Mucosa of gallbladder (tissue), 1 donor: Measurements from ENCODE around the gene LOXL4. TPM values are rescaled to one million over a fixed set of nuclear protein-coding genes. Genes with fewer than 3 reads are reported as not detected.
A peak's percentile ranks its signal among the peaks of the same experiment; 100 is the strongest.

Source experiments
- DNase-seq: peaks from one replicate; pipeline ENCODE4 v3.0.0-alpha.2; 2020; ENCODE audit warnings: low spot score
- total RNA-seq: library from RNA; stranded (reverse); gene quantifications from one replicate; pipeline ENCODE4 v1.2.1, GENCODE V29; 2021
- donor health status: DM: no; HTN: no; CAD: no.

Gene LOXL4
- total RNA-seq = 4.9 TPM

DNA sequence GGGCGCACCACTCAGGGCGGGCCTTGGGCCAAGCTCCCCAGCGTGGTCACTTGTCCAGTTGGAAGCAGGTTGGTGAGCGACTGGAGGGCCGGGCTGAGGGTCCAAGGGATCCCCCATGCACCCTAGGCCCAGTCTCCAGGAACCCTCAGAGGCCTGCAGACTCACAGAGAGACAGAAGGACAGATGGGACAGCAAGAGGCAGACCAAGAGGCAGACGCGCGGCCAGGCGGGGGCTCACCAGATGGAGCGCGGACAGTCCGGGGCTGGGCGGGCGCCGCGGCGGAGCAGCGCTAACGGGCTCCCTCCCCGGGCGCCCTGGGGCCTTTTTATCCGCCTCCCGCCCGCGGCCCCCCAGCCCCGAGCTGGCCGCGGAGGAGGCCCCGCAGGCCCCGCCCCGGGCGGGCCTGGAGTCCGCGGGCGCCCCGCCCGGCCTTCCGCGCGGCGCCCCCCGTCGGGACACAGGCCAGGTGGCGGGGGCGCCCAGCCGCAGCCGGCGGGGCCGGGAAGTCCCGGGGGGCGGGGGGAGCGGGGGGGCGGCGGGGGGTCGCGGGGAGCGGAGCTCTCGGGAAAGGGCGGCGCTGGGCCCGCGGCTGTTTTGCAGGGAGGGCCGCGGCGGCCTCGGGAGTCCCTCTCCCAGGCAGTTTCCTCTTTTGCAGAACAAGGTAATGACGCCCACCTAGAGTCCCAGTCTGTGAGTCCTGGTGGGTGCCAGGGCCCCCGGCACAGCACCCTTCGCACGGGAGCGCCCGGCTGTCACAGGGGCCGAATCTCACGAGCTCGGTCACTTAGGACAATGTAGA is at the start of gene LOXL4:
LOXL4 (minus strand) TSS at position 301 of the 800 bp plus-strand sequence. CDS start 5,175 bp downstream, outside the sequence.
- no peak for DNase-seq

DNA sequence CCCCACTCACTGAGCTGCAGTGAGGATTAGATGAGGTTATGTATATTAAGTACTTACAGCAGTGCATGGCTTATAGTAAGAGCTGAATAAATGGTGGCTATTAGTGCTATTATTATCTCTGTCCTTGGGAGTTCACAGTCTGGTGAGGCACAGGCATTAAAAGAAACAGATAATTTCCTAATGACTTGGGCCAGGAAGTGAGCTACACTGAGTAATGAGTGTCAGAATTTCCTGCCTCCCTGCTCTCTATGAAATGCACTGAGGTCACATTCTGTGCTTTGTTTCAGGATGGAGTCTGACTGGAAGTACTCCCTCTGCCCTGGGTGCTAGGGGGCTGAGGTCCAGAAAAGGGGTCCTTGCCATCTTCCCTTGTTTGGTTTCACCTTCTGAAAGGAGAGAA is 48.7 kb upstream of the LOXL4 start:
- no peak for DNase-seq

DNA sequence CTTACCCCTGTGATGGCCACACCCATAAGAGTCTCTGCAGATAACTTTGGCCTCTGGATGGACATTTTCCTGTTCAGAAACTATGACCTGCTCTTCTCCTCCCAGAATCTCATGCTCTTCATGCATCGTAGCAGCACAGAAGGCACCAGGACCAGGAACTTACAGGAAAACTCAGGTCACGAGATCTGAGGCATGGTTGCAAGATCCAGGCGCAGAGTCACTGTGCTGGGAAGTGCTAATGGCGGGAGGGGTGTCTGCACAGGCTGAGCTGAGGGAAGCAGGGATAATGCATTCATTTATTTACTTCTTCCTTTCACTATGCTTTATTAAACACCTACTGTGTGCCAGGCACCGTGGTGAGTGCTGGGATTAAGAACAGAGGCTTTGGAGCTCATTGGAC is 48.2 kb upstream of the LOXL4 start:
- DNase-seq = no peak

DNA sequence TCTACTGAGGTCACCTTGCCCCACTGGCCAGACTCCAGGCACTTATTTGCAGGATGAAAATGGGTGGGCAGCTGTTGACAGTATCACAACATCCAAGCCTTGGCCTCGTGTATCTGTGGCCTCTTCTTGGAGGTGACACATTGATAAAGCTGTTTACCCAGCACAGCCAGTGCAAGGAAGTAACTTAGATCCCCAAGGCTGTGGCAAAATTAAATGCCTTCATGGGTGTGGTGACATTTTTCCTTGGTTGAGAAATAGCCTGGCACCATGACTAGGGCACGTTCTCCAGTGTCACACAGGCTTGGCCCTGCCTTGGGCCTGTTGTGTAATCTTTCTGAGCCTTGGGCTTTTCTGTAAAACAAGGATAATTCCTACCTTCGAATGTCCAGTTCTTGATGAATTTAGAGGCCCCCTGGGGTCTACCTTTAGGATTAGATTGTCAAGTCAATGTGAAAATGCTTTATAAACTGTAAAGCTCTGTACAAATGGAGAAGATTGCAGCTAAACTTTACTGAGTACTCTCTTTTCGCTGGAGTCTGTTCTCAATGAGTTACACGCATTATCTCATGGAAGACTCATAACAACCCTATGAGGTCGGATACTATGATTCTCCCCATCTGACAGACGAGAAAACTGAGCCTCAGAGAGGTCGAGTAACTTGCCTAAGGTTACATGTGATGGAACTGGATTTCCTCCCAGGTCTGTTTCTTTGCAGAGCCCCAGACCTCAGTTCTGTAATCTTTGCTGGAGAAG is 46.7 kb upstream of the LOXL4 start:
- peak; percentile 80 for DNase-seq

DNA sequence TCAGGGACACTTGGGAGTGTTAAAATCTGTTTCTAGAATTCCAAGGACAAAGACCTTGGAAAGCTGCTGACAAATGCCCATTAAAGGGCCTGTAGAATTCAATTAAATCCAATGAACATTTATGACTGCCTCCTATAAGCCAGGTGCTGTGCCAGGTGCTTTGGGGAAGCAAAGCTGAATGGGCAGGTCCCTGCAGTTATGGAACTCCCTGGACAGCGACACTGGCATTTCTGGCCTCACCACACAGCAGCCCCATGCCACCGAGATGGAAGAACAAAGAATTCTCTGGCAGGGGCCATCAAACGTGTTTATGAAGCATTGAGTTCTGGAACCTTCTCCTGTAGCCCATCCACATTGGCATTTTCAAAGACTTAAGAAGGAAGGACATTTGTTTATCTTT is 45.6 kb upstream of the LOXL4 start:
- DNase-seq = no peak

DNA sequence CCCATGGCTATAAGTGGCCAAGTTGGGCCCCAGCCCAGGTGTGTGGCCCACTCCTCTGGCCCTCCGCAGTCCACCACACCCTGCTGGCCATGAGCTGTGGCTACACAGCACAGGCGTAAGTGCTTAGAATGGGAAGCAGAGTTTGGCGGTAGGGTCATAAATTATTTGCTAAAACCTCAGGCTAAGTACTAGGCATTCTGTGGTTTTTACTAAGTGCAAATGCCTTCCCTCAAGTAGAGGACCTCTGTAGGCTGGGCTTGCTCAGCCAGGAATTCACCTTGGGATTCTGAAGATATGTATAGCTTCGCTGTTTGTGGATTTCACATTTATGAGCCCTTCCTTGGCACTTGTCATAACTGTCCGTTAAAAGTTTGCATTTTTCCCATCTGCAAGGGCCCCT is 44.8 kb upstream of the LOXL4 start:
- no peak for DNase-seq

DNA sequence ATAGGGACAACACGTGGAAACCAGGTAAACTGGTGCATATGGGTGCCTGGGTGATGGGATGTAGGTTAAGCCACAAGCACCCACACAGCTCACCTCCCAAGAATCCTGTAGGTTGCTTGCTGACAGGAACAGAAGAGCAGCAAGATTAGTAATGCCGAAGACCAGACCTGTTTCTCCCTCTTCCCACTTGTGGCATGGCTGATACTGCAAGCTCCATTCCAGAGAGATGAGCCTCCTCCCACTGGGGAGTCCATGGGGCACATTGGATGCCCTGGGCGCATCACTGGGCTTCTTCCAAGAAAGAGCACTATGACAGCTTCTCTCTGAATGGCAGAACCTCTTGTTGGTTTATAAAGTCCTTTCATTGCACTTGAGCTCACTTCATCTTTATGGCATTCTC is 44.4 kb upstream of the LOXL4 start:
- DNase-seq = no peak

DNA sequence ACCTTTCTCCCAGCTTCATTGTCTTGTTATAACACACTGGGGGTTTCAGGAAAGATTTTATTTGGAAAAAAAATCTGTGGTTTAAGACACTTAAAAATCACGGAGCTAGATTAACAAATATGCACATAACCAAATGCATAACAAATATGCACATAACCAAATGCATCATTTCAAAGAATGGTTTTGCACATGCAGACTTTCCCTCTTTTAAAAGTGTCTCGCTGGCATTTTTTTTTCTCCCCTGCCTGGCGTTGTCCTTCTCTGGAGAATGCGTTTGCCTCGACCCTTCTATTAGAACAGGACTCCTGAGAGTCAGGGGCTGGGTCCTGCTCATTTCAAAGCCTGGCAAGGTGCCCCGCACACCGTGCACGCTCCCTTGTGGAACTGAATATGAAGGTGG is 42.7 kb upstream of the LOXL4 start:
- no peak for DNase-seq

DNA sequence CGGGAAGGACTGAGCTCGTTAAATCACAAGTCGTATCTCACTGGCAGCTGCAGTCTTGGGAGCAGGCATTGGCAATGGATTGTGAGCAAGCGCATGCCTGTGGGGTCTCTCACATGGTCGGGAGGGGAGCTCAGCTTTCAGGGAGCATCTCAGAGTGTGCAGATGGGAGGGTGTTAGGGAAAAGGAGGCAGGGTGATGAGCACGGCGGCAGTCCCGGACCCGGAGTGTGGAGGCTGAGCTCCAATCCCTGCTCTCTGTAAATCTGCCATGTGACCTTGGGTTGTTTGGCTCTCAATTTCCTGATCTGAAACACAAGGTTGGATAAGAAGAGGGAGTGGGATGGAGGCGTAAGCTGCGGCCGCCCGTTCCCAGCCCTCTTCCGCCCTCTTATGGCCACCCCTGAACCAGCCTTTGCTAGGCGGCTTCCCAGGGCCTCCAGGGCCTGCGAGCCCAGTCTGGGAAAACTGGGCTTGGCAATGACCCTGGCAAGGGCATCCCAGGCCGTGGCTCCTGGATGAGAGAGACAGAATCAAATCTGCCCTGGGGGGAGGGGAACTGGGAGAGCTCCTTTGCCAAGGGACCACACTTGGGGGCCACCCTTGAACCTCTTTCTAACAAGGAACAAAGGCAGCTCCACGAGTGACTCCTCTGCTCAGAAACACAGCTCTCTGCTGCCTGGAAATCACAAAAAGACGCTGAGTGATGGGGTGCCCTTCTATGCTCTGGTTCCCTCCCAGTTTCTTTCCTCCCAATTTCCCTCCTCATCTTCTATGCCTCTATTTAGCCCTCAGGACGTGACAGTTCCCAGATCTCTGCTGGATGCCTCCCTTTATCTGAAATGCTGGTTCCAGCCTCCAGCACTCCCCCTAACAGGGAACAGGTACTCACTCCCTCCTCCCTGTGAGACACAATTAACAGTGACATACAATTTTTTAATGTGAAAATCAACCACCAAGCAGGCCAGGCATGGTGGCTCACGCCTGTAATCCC is 41.7 kb upstream of the LOXL4 start:
- DNase-seq = peak; percentile 78

DNA sequence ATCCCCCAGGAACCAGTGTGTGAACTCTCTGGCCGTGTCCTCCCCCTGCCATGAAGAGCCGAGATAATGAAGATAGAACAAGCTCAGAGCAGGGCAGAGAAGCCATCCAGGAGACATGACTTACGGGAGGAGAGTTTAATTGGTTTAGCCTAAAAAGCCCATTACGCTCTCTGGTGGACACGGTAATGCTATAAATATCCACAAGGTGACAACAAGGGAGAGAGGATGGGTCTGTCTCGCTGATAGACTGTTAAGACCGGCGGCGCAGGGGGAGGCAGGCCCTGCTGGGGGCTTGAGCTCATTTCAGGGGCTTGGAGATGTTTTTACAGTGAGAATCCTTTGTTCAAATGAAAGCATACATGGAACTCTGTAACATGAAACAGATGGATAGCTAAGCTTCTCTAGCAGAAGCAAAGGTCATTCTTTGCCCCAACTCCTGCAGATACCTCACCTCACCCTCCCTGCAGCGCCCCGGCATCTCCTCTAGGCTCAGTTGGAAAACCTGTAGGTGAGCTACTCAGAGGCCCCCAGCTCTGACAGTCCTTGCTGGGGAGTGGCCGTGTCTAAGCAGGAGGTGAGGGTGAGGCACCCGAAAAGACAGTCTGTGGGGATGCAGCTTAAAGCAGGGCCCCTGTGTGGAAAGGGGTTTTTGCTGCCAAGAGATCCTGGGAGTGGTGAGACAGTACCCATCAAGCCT is 40.8 kb upstream of the LOXL4 start:
- DNase-seq = no peak

DNA sequence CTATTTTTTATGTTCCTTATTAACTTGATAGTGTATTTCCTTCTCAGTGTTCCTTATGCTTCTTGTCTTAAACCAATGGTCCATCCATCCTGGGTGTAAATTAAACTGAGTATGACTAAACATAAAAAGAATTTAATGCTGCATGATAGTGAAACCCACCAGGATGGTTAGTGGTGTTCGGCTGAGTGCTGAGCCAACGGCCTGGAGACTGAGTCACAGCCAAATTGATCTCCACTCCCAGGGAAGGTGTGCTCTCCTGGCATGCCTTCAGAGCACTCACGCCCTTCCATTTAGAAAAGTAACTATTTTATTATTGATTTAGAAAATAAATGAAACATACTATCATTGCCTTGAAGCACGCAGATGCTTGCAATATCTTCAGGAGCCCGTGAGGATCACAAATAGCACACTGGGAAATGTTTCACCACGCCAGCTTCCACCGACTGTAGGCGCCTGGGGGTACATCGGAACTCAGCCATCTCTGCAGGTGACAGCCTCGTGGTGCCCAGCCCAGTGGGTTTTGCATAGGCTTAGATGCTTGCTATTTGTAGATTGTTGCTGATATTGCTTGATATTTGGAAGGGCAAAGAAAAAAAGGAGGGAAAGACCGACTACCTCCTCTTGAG is 40.0 kb upstream of the LOXL4 start:
- DNase-seq = peak; percentile 18

DNA sequence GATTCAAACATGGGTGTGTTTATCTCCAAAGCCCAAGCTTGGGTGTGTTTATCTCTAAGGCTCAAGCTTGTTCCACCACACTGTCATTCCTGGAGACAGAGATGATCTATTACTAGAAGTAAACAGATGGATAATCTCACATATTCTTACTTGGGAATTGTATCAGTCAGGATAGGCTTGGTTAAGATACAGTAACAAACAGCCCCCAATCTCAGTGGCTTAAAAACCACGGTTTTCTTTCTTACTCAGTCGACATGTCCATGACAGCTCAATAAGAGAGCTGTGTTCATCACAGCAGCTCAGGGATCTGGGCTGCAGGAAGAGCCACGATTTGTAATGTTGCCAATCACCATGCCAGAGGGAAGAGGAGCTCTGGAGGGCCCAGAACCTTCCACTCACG is 38.5 kb upstream of the LOXL4 start:
- no peak for DNase-seq

DNA sequence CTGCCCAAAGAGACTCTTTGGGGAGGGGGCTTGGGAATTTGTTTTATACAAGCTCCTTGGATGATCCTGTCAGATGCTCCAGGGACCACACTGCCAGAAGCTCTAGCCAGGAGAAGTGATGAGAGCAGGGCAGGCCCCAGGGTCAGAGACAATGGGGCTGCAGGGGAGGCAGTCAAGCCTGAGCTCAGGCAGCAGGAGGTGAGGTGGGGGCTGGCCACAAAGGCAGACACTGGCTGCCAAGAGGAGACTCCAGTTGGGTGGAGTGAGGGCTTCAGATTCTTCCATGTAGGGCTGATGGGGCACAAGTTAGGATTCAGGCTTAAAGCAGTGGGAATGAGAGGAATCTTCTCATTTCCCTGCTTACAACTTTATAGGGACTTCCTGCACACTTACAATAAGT is 35.6 kb upstream of the LOXL4 start:
- no peak for DNase-seq

DNA sequence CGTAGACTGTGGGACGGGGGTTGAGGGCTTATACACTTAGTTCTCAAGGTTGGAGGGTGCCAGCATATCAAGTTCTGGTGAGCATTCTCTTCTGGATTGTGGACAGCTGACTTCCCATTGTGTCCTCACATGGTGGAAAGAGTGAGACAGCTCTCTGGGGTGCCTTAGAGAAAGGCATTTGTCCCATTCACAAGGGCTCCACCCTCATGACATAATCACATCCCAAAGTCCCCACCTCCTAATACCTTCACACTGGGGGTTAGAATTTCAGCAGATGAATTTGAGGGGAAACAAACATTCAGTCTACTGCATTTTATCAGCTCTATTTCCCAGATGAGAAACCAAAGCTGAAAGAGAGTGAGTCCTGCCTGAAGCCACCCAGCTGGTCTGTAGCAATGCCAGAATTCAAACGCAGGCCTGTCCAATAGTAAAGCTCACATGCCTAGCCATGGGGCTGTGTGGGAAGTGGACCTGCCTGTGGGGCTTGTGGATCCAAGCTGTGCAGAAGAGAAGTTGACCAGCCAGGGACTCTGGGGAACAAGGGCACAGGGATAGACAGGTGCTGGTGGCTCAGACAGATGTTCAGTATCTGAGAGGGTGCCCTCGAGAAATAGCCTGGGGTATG is 34.9 kb upstream of the LOXL4 start:
- no peak for DNase-seq

DNA sequence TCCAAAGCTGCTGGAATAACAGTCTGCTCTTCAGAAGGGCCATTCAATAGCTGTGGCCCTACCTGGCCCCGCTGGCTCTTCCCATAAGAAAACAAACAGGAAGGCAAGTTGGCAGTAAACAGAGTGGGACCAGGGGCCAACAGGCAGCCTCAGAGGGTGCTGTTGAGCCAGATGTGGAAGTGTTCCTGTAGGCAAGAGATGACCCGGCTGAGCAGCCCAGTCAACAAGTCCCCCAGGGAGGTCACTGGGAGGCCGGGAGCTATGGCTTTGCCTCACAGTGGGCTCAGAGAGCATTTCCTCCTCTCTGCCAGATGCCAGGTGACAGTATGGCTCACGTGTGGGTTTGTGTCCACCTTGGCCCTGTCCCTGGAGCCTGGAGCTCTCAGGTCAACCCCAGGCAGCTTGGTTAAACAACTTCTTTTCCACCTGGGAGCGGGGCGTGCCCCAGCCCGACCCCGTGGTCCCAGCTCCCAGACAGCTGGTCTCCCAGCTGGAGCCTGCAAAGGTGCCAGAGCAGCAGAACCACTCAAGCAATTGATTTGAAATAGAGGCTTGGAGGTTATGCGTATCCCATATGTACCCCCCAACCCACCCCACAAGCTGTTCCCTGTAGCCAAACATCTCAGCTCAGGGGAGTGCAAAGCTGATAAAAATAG is 33.8 kb upstream of the LOXL4 start:
- no peak for DNase-seq

DNA sequence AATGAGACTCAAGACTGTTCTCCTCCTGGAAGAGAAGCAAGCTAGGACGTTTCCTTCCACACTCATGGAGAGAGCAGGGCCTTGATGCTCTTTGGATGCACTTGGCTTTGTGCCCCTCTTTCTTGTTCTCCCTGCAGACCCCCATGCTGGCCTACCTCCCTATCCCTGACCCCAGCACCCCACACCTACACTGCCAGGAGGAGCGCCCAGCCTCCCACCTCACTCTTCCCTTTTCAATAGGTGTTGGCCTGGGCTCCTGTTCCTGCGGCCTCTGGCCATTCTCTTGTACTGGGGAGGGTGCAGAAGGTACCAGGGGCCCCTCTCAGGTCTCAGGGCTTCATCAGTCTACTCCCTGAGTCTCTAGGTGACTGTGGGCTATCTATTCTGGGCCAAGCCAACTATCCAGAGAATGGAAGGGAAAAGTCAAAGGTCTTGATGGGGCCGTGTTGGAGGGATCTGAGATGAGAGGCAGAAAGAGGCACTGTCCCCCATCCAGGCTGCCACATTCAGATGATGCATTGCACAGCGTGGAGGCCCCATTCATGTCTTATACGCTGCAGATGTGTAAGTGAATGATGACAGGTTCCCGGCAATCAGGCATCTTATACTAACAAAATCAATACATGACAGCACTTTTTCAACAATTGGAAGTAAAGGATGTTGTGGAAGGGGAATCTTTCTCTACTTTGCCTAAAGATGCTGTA is 32.7 kb upstream of the LOXL4 start:
- no peak for DNase-seq

DNA sequence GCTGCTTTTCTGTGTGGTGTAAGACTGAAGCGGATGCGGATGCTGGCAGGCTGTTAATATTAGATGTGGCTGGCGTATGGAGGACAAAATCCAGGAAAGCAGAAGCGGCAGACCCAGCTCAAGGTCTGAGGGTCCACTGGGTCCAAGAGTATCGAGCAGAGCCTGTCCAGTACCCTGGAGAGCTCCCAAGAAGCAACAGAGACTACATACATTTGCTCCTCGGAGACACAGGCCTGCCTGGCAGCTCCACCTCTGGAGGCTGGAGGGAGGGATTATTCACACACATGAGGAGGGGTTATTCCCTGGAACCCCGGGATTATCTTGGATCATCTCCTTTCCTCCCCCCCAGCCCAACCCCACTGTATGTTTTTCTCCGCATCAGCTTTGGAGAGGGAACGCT is 31.3 kb upstream of the LOXL4 start:
- no peak for DNase-seq

DNA sequence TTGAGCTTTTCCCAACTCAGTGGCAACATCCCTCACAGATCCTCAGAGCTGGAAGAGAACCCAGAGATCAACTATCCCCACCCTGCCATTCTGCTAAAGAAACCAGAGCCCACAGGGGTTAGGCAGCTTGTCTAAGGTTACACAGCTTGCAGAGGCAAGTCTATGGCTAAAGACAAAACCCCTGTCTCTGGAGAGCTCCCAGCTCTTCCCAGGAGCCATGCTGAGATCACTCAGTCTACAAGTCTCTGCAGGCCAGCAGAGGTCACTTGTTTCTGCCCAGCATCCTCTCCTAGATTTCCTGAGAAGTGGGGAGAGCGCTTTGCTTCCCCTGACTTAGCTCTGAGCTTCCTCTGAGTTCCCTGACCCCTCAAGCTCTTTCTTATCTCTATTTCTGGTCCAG is 28.5 kb upstream of the LOXL4 start:
- no peak for DNase-seq

DNA sequence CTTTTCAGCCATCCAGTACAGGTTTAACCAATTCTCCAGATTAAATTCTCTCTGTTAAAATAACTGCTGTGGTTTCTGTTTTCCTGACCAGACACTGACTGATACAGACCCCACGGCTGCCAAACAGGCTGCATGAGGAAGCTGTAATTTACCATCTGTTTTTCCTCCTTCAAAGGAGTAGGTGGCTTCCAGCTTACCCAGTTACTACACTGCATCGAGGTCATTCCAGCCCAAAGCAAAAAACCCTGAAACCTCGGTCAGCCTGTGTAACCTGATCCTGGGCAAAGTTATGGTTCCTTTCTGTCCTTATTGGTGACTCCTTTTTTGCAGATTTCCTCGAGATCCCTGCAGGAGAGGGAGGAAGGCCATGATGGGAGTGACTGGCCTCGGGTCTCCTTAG is 27.9 kb upstream of the LOXL4 start:
- no peak for DNase-seq
